Neural crest cell (in vitro differentiated cells): Measurements from ENCODE around the gene MTA1. TPM values are rescaled to one million over a fixed set of nuclear protein-coding genes. Genes with fewer than 3 reads are reported as not detected.

ENCODE experiments used
- DNase-seq: peaks from one replicate; pipeline ENCODE4 v3.0.0; 2021; ENCODE audit warnings: low read depth, mixed read lengths, low spot score
- H3K27ac Mint-ChIP-seq: one replicate; pipeline ENCODE4 v1.8.0; 2021; ENCODE audit warnings: mild to moderate bottlenecking, mixed read lengths; ENCODE audit not compliant: unreplicated experiment
- H3K27me3 Mint-ChIP-seq: 2 replicates; pipeline ENCODE4 v1.8.0; 2021; ENCODE audit warnings: low read depth, mild to moderate bottlenecking, mixed read lengths
- H3K36me3 Mint-ChIP-seq: 2 replicates; pipeline ENCODE4 v1.8.0; 2021; ENCODE audit warnings: low read depth, mild to moderate bottlenecking, mixed read lengths
- H3K4me1 Mint-ChIP-seq: 2 replicates; pipeline ENCODE4 v1.8.0; 2021; ENCODE audit warnings: mixed read lengths
- H3K4me3 Mint-ChIP-seq: one replicate; pipeline ENCODE4 v1.8.0; 2021; ENCODE audit warnings: mild to moderate bottlenecking, mixed read lengths
- H3K9me3 Mint-ChIP-seq: 2 replicates; pipeline ENCODE4 v1.8.0; 2021; ENCODE audit warnings: mixed read lengths
- total RNA-seq: library from RNA; stranded (reverse); gene quantifications from 2 replicates; pipeline ENCODE4 v1.2.1, GENCODE V29; 2021
- TF ChIP-seq, protein P1 (sequence below): fragments of 200-600 bp; sonication (generic); conservative IDR thresholded peaks from 2 replicates; pipeline ENCODE4 v1.5.0; 2021; ENCODE audit warnings: antibody characterized with exemption, mild to moderate bottlenecking

MTA1 gene
- total RNA-seq, 1 donor from 2014 or later: 246 TPM

DNA sequence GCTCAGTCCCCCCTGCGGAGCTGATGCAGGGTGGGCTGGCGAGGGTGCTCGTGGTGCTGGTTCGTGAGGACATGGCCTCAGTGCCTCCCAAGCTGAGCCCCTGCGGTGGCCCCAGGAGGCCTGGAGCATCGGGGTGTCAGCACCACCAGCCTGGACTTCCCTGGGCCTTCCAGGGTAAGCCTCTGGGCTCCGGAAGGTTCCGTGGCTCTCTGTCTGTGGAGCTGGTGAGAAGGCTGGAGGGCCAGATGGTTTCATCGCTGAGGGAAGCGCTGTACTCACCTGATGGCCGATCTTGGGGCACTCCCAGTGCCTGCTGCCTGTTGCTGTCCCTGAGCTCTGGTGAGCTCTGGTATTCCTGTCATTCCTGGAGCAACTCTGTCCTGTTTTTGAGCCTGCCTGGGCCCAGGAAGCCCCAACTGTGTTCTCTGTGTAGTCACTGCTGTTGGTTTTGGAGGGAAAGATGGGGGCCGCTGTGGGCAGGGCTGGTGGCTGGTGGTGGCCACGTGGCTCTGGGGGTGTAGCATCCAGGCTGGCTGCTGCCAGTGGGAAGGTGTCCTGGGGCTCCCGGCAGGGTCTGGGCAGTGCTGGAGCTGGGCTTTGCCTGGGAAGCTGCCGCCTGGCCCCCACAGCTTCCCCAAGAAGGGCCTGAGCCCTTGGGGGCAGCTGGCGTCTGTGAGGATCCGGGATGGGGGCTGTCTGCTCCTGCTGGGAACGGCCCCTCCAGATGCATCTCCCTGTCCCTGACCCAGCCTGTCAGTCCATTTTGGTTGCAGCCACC lies 18.3 kb downstream of the MTA1 start:
- no peak overlapping the region for H3K27ac Mint-ChIP-seq
- peaks cover 13% of the 10 kb centered on the region for H3K36me3 Mint-ChIP-seq
- TF ChIP-seq, protein P1, sequence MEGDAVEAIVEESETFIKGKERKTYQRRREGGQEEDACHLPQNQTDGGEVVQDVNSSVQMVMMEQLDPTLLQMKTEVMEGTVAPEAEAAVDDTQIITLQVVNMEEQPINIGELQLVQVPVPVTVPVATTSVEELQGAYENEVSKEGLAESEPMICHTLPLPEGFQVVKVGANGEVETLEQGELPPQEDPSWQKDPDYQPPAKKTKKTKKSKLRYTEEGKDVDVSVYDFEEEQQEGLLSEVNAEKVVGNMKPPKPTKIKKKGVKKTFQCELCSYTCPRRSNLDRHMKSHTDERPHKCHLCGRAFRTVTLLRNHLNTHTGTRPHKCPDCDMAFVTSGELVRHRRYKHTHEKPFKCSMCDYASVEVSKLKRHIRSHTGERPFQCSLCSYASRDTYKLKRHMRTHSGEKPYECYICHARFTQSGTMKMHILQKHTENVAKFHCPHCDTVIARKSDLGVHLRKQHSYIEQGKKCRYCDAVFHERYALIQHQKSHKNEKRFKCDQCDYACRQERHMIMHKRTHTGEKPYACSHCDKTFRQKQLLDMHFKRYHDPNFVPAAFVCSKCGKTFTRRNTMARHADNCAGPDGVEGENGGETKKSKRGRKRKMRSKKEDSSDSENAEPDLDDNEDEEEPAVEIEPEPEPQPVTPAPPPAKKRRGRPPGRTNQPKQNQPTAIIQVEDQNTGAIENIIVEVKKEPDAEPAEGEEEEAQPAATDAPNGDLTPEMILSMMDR: no peak
- no peaks in the 10 kb centered on the region for H3K27me3 Mint-ChIP-seq
- H3K9me3 Mint-ChIP-seq: peaks cover 6% of the 10 kb centered on the region
- H3K4me3 Mint-ChIP-seq: no peak overlapping the region
- H3K4me1 Mint-ChIP-seq: peaks cover 9% of the 10 kb centered on the region
- no peak for DNase-seq

DNA sequence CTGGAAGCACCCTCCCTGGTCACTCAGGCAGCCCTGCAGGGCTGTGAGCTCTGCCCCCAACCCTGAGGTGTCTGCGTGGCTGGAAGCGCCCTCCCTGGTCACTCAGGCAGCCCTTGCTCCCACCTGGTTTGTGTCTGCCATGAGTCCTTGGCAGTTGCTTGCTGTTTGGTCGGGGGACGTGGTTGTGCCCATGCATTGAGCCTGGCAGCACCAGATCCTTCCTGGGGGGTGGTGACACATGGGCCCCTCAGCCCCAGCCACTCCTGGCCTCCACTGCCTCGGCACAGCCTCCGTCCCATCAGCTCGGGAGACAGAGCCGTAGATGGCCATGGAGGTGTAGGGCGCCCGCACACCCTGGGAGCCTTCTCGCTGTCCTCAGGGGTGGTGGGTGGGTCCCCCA lies 19.6 kb downstream of the MTA1 start:
- no peak overlapping the region for H3K4me3 Mint-ChIP-seq
- H3K27ac Mint-ChIP-seq: no peak overlapping the region
- H3K27me3 Mint-ChIP-seq: no peaks in the 10 kb centered on the region
- peaks cover 5% of the 10 kb centered on the region for H3K4me1 Mint-ChIP-seq
- H3K36me3 Mint-ChIP-seq: peaks cover 13% of the 10 kb centered on the region
- TF ChIP-seq, protein P1: no peak
- H3K9me3 Mint-ChIP-seq: peaks cover 6% of the 10 kb centered on the region
- no peak for DNase-seq

DNA sequence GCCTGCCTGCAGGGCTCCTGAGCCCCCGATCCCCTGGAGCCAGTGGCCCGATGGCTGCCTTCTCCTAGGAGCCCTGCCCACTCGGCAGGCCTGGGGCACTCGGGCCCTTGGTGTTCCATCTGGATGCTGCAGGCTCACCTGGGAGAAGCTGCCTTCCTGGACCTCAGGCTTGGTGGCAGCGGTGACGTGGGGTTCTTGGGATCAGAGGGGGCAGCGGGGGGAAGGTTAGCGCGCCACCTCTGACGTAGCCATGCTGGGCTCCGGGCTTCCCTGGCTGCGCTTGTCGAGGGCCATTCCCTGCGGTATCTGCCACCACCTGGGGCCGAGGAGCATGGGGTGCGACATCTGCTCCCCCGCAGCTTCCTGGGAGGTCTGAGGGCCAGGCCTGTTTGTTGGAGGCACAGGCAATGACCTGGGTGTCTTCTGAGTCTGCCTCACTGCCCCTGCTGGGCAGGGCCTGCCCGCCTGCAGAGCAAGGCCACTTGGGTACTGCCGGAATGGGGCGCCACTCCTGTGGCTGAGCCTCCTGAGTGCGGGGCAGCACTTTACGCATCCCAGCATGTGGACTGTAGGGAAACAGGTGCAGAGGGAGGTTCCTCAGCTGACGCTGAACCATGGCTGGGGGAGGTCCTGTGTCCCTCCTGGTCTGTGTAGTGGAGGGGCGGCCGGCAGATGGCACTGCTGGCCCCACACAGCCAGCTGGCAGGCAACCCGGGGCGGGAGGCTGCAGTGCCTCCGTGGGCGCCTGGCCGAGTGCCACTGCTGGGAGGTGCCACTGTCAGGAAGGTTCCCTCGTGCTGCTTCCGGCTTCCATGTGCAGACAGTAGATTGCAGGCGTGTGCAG lies 20.3 kb downstream of the MTA1 start:
- Mint-ChIP-seq H3K9me3 (peaks cover 4% of the 10 kb centered on the region), H3K4me1 (peaks cover 2% of the 10 kb centered on the region), H3K27me3 (no peaks in the 10 kb centered on the region), H3K36me3 (peaks cover 10% of the 10 kb centered on the region), H3K27ac (no peak overlapping the region), H3K4me3 (no peak overlapping the region)
- DNase-seq: no peak
- TF ChIP-seq, protein P1: no peak

DNA sequence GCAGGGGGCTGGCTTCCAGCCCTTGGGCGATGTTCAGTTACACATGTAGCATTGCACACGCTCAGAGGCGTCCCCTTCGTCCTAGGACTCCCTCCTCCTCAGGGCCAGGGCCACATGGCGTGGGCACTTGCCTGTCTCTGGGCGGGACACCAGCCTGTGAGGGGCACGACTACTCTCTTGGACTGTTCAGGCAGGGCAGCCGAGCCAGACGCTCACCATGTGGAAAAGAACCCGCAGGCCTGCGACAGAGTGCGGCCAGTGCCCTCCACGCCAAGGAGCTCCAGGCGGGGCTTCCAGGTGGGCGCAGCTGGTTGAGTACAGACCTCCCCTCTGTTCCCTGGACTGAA lies 20.9 kb downstream of the MTA1 start:
- Mint-ChIP-seq H3K27me3 (no peaks in the 10 kb centered on the region), H3K36me3 (peaks cover 6% of the 10 kb centered on the region), H3K4me3 (no peak overlapping the region), H3K27ac (no peak overlapping the region), H3K4me1 (no peaks in the 10 kb centered on the region), H3K9me3 (peaks cover 2% of the 10 kb centered on the region)
- DNase-seq: no peak
- TF ChIP-seq, protein P1: no peak

DNA sequence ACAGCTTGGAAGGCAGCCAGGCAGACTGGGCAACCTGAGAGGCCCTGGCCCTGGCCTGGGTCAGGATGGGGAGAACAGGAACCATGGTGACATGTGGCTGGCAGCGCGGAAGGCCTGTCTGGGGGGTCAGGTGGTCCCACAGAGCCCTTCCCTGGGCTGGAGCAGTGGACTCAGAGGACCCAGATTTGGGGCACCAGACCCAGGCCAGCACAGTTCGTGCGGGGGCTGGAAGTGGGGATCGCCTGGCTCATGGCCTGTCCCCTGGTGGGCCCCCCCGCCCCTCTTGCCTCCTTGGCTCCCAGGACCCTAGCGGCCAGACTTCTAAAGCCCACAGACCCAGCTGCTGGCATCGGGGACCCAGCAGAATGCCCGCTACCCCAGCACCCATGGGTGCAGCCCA lies 21.4 kb downstream of the MTA1 start:
- H3K27ac Mint-ChIP-seq: no peak overlapping the region
- no peaks in the 10 kb centered on the region for H3K9me3 Mint-ChIP-seq
- H3K36me3 Mint-ChIP-seq: peaks cover 3% of the 10 kb centered on the region
- H3K4me3 Mint-ChIP-seq: no peak overlapping the region
- no peaks in the 10 kb centered on the region for H3K4me1 Mint-ChIP-seq
- H3K27me3 Mint-ChIP-seq: no peaks in the 10 kb centered on the region
- TF ChIP-seq, protein P1: no peak
- DNase-seq: no peak
